CD8-positive, alpha-beta memory T cell (primary cell): ENCODE data around the gene TSHZ2. TPM values are rescaled to one million over a fixed set of nuclear protein-coding genes. Genes with fewer than 3 reads are reported as not detected.
"Not testable (repeated sequence)": the region's sequence is repeated elsewhere in the genome, so short reads cannot be mapped to it uniquely, and the experiment has no call there.

Source experiments
- CTCF ChIA-PET: fragments of 350-600 bp; sonication (Branson Sonifier 250); formaldehyde crosslinking; loops from one replicate; lab custom pipeline; 2021; ENCODE audit warnings: antibody characterized with exemption; lab: Charles Lee
- POLR2A ChIA-PET: fragments of 350-600 bp; sonication (Branson Sonifier 250); formaldehyde crosslinking; loops from one replicate; lab custom pipeline; 2021; ENCODE audit warnings: antibody characterized with exemption; lab: Charles Lee
- DNase-seq, 5 donors: peaks; one replicate each; pipeline versions ENCODE4 v3.0.0 to v3.0.0-alpha.2; 2020 to 2022; ENCODE audit warnings: mixed read lengths in 1 of 5
- H3K27ac ChIP-seq: one replicate; pipeline ENCODE4 v1.7.0; 2013; ENCODE audit warnings: low read depth, mild to moderate bottlenecking, low read length, moderate library complexity
- H3K27me3 ChIP-seq: 2 replicates; pipeline ENCODE4 v1.7.0; 2013; ENCODE audit warnings: low read length, mild to moderate bottlenecking; ENCODE audit not compliant: insufficient read depth, poor library complexity, severe bottlenecking
- H3K36me3 ChIP-seq: 2 replicates; pipeline ENCODE4 v1.7.0; 2013; ENCODE audit warnings: mild to moderate bottlenecking, low read length, moderate library complexity; ENCODE audit not compliant: insufficient read depth
- H3K4me1 ChIP-seq: 2 replicates; pipeline ENCODE4 v1.7.0; 2013; ENCODE audit warnings: mild to moderate bottlenecking, low read length, moderate library complexity; ENCODE audit not compliant: insufficient read depth
- H3K4me3 ChIP-seq: 2 replicates; pipeline ENCODE4 v1.7.0; 2013; ENCODE audit warnings: mild to moderate bottlenecking, low read length
- H3K9me3 ChIP-seq: 2 replicates; pipeline ENCODE4 v1.7.0; 2013; ENCODE audit warnings: mild to moderate bottlenecking, low read length
- H3K27ac Mint-ChIP-seq, 8 donors: one replicate each; pipeline ENCODE4 v1.8.0; 2020 to 2021; ENCODE audit warnings: mixed read lengths in 8 of 8, mild to moderate bottlenecking in 6 of 8, inconsistent platforms in 3 of 8, moderate library complexity in 3 of 8
- H3K27me3 Mint-ChIP-seq, 2 donors: one replicate each; pipeline ENCODE4 v1.8.0; 2020 to 2021; ENCODE audit warnings: mixed read lengths in 2 of 2, mild to moderate bottlenecking in 1 of 2, moderate library complexity in 1 of 2
- H3K36me3 Mint-ChIP-seq, 3 donors: one replicate each; pipeline ENCODE4 v1.8.0; 2020 to 2021; ENCODE audit warnings: mixed read lengths in 3 of 3, inconsistent platforms in 1 of 3, mild to moderate bottlenecking in 1 of 3
- H3K4me1 Mint-ChIP-seq, 3 donors: one replicate each; pipeline ENCODE4 v1.8.0; 2020 to 2021; ENCODE audit warnings: mixed read lengths in 3 of 3, inconsistent platforms in 1 of 3, mild to moderate bottlenecking in 1 of 3
- H3K4me3 Mint-ChIP-seq, 7 donors: one replicate each; pipeline ENCODE4 v1.8.0; 2020 to 2021; ENCODE audit warnings: mixed read lengths in 7 of 7, mild to moderate bottlenecking in 6 of 7, moderate library complexity in 4 of 7, inconsistent platforms in 2 of 7
- H3K9me3 Mint-ChIP-seq, 5 donors: one replicate each; pipeline ENCODE4 v1.8.0; 2020 to 2022; ENCODE audit warnings: mixed read lengths in 5 of 5, mild to moderate bottlenecking in 3 of 5, moderate library complexity in 2 of 5, inconsistent platforms in 1 of 5
- polyA plus RNA-seq: library from polyadenylated mRNA; unstranded; fragments of 300-500 nt; fragmentation: Illumina TruSeq; gene quantifications from one replicate; pipeline ENCODE4 v1.2.3, GENCODE V29; 2021
- total RNA-seq, 2 experiments: library from RNA; stranded (reverse); gene quantifications; one replicate each; pipeline ENCODE4 v1.2.3, GENCODE V29; 2021

The TSHZ2 gene
- total and polyA plus RNA-seq, 3 experiments from 2014 or later, result 0.10 to 1.6 (median 1.5) TPM

GRCh38 chr20:53413845-53414244 lies 441.7 kb downstream of the TSHZ2 start:
- H3K4me1 Mint-ChIP-seq, H3K27ac ChIP-seq, H3K4me3 ChIP-seq, H3K4me1 ChIP-seq, H3K27ac Mint-ChIP-seq, H3K36me3 Mint-ChIP-seq, H3K27me3 ChIP-seq, H3K9me3 Mint-ChIP-seq, H3K4me3 Mint-ChIP-seq, H3K36me3 ChIP-seq, POLR2A ChIA-PET, H3K9me3 ChIP-seq, DNase-seq: not testable (repeated sequence)
- H3K27me3 Mint-ChIP-seq, result peaks cover 3 to 11% of the 10 kb centered on the region in 2 donors
- CTCF ChIA-PET, result interaction anchor here (3.9 kb wide), 1 partner anchor 526 kb away, joined by 13 read pairs; no protein-coding TSS in a partner anchor

GRCh38 chr20:53419693-53420460 lies 447.7 kb downstream of the TSHZ2 start:
- Histone ChIP-seq H3K36me3 (no peaks in the 10 kb centered on the region), H3K4me1 (no peaks in the 10 kb centered on the region), H3K4me3 (no peak overlapping the region), H3K27ac (no peak overlapping the region), H3K9me3 (no peaks in the 10 kb centered on the region), H3K27me3 (no peaks in the 10 kb centered on the region)
- H3K36me3 Mint-ChIP-seq, result peaks cover 0 to 3% (median 0%) of the 10 kb centered on the region in 3 donors
- DNase-seq, result no peak
- POLR2A ChIA-PET, result no interaction called here
- no peaks in the 10 kb centered on the region for H3K4me1 Mint-ChIP-seq
- H3K27me3 Mint-ChIP-seq, result peaks cover 10 to 11% of the 10 kb centered on the region in 2 donors
- no peaks in the 10 kb centered on the region for H3K9me3 Mint-ChIP-seq
- CTCF ChIA-PET, result no interaction called here
- peak overlapping the region in 2 of 8 donors; percentile 9 to 29 for H3K27ac Mint-ChIP-seq
- no peak overlapping the region for H3K4me3 Mint-ChIP-seq

GRCh38 chr20:53421343-53421742 lies 449.2 kb downstream of the TSHZ2 start:
- H3K9me3 Mint-ChIP-seq, result no peaks in the 10 kb centered on the region
- H3K36me3 Mint-ChIP-seq, result peaks cover 0 to 3% (median 0%) of the 10 kb centered on the region in 3 donors
- H3K4me1 Mint-ChIP-seq, result no peaks in the 10 kb centered on the region
- Histone ChIP-seq H3K27me3 (no peaks in the 10 kb centered on the region), H3K9me3 (no peaks in the 10 kb centered on the region), H3K27ac (no peak overlapping the region), H3K4me3 (no peak overlapping the region), H3K4me1 (no peaks in the 10 kb centered on the region), H3K36me3 (no peaks in the 10 kb centered on the region)
- no peak overlapping the region for H3K4me3 Mint-ChIP-seq
- peaks cover 10 to 14% of the 10 kb centered on the region in 2 donors for H3K27me3 Mint-ChIP-seq
- ChIA-PET POLR2A (no interaction called here), CTCF (no interaction called here)
- no peak for DNase-seq
- peak overlapping the region in 1 of 8 donors; percentile 46 for H3K27ac Mint-ChIP-seq

GRCh38 chr20:53422039-53422438 lies 449.9 kb downstream of the TSHZ2 start:
- Histone ChIP-seq H3K36me3 (no peaks in the 10 kb centered on the region), H3K4me3 (no peak overlapping the region), H3K27me3 (no peaks in the 10 kb centered on the region), H3K9me3 (no peaks in the 10 kb centered on the region), H3K4me1 (no peaks in the 10 kb centered on the region), H3K27ac (no peak overlapping the region)
- Mint-ChIP-seq H3K36me3 (peaks cover 0 to 3% (median 0%) of the 10 kb centered on the region in 3 donors), H3K4me1 (no peaks in the 10 kb centered on the region), H3K27me3 (peaks cover 10 to 14% of the 10 kb centered on the region in 2 donors), H3K4me3 (no peak overlapping the region), H3K27ac (no peak overlapping the region), H3K9me3 (no peaks in the 10 kb centered on the region)
- ChIA-PET CTCF (no interaction called here), POLR2A (no interaction called here)
- no peak for DNase-seq

GRCh38 chr20:53423587-53424146 lies 451.5 kb downstream of the TSHZ2 start:
- Mint-ChIP-seq H3K27ac (no peak overlapping the region), H3K4me1 (no peaks in the 10 kb centered on the region), H3K4me3 (no peak overlapping the region), H3K36me3 (peaks cover 0 to 3% (median 0%) of the 10 kb centered on the region in 3 donors), H3K27me3 (peaks cover 9 to 11% of the 10 kb centered on the region in 2 donors), H3K9me3 (no peaks in the 10 kb centered on the region)
- H3K4me1 ChIP-seq, result no peaks in the 10 kb centered on the region
- CTCF ChIA-PET, result no interaction called here
- no peak overlapping the region for H3K27ac ChIP-seq
- DNase-seq, result no peak
- no peaks in the 10 kb centered on the region for H3K27me3 ChIP-seq
- POLR2A ChIA-PET, result no interaction called here
- no peaks in the 10 kb centered on the region for H3K9me3 ChIP-seq
- no peak overlapping the region for H3K4me3 ChIP-seq
- H3K36me3 ChIP-seq, result no peaks in the 10 kb centered on the region

GRCh38 chr20:53425481-53425880 lies 453.3 kb downstream of the TSHZ2 start:
- Mint-ChIP-seq H3K4me3 (no peak overlapping the region), H3K4me1 (no peaks in the 10 kb centered on the region), H3K36me3 (peaks cover 0 to 3% (median 0%) of the 10 kb centered on the region in 3 donors), H3K27ac (no peak overlapping the region), H3K27me3 (peaks cover 7 to 17% of the 10 kb centered on the region in 2 donors), H3K9me3 (no peaks in the 10 kb centered on the region)
- ChIA-PET POLR2A (no interaction called here), CTCF (no interaction called here)
- Histone ChIP-seq H3K9me3 (no peaks in the 10 kb centered on the region), H3K4me1 (no peaks in the 10 kb centered on the region), H3K27ac (no peak overlapping the region), H3K27me3 (no peaks in the 10 kb centered on the region), H3K4me3 (no peak overlapping the region), H3K36me3 (no peaks in the 10 kb centered on the region)
- DNase-seq, result no peak

- POLR2A ChIA-PET, result no interaction called here
- Mint-ChIP-seq H3K4me3 (no peak overlapping the region), H3K27me3 (peaks cover 8 to 17% of the 10 kb centered on the region in 2 donors), H3K36me3 (peaks cover 0 to 3% (median 0%) of the 10 kb centered on the region in 3 donors), H3K4me1 (no peaks in the 10 kb centered on the region), H3K9me3 (no peaks in the 10 kb centered on the region), H3K27ac (no peak overlapping the region)
- Histone ChIP-seq H3K4me3 (no peak overlapping the region), H3K4me1 (no peaks in the 10 kb centered on the region), H3K9me3 (no peaks in the 10 kb centered on the region), H3K36me3 (no peaks in the 10 kb centered on the region), H3K27me3 (no peaks in the 10 kb centered on the region), H3K27ac (no peak overlapping the region)
- no peak for DNase-seq
- CTCF ChIA-PET, result no interaction called here
Measured at GRCh38 chr20:53425941-53426340, 453.8 kb downstream of the TSHZ2 start.

GRCh38 chr20:53426766-53427312 lies 454.7 kb downstream of the TSHZ2 start:
- no peak overlapping the region for H3K27ac Mint-ChIP-seq
- POLR2A ChIA-PET, result no interaction called here
- H3K27ac ChIP-seq, result no peak overlapping the region
- H3K4me3 ChIP-seq, result no peak overlapping the region
- no peaks in the 10 kb centered on the region for H3K4me1 ChIP-seq
- no peaks in the 10 kb centered on the region for H3K9me3 Mint-ChIP-seq
- no peaks in the 10 kb centered on the region for H3K27me3 ChIP-seq
- H3K9me3 ChIP-seq, result no peaks in the 10 kb centered on the region
- H3K4me3 Mint-ChIP-seq, result no peak overlapping the region
- no peak for DNase-seq
- H3K36me3 Mint-ChIP-seq, result peaks cover 0 to 3% (median 0%) of the 10 kb centered on the region in 3 donors
- CTCF ChIA-PET, result interaction anchor here (0.6 kb wide), 1 partner anchor 11 kb away, joined by 6 read pairs; no protein-coding TSS in a partner anchor
- H3K4me1 Mint-ChIP-seq, result no peaks in the 10 kb centered on the region
- peaks cover 9 to 17% of the 10 kb centered on the region in 2 donors for H3K27me3 Mint-ChIP-seq
- no peaks in the 10 kb centered on the region for H3K36me3 ChIP-seq
